Activated CD4-positive, CD25-positive, alpha-beta regulatory T cell treated with anti-CD3 and anti-CD28 coated beads, Interleukin-2, amount 50 U/mL, for 24 hours (primary cell): ENCODE results near the gene ARHGAP23.
A peak's percentile ranks its signal among the peaks of the same experiment; 100 is the strongest.
"Not testable (repeated sequence)": the region's sequence is repeated elsewhere in the genome, so short reads cannot be mapped to it uniquely, and the experiment has no call there.

ENCODE experiments used
- ATAC-seq, 2 donors: fragments of 150-1000 bp; cut with Tn5 transposase; one replicate each; pipeline ENCODE4 v1.10.0; 2021; ENCODE audit warnings: mild to moderate bottlenecking in 1 of 2, moderate library complexity in 1 of 2

ARHGAP23 gene

GRCh38 chr17:38463451-38463858 is 35.2 kb downstream of the ARHGAP23 start:
- peak in 1 of 2 donors; percentile 14 for ATAC-seq

- ATAC-seq, result no peak
These were observed 36.0 kb downstream of the ARHGAP23 start for GRCh38 chr17:38464251-38464722.

GRCh38 chr17:38464723-38465390 is 36.6 kb downstream of the ARHGAP23 start:
- ATAC-seq, result no peak

- ATAC-seq, result no peak
These were observed 37.4 kb downstream of the ARHGAP23 start for GRCh38 chr17:38465391-38466345.

GRCh38 chr17:38466346-38467315 is 38.4 kb downstream of the ARHGAP23 start:
- no peak for ATAC-seq

- ATAC-seq, result no peak
These were observed 39.2 kb downstream of the ARHGAP23 start for GRCh38 chr17:38467491-38467890.

GRCh38 chr17:38469875-38470274 is 41.6 kb downstream of the ARHGAP23 start:
- no peak for ATAC-seq

GRCh38 chr17:38471253-38471652 is 43.0 kb downstream of the ARHGAP23 start:
- not testable (repeated sequence) for ATAC-seq

GRCh38 chr17:38474666-38475065 is 46.4 kb downstream of the ARHGAP23 start:
- ATAC-seq, result not testable (repeated sequence)

GRCh38 chr17:38476549-38476948 is 48.3 kb downstream of the ARHGAP23 start:
- no peak for ATAC-seq

GRCh38 chr17:38477417-38477816 is 49.2 kb downstream of the ARHGAP23 start:
- ATAC-seq, result not testable (repeated sequence)

GRCh38 chr17:38477951-38478350 is 49.7 kb downstream of the ARHGAP23 start:
- not testable (repeated sequence) for ATAC-seq

- ATAC-seq, result not testable (repeated sequence)
These were observed 50.4 kb downstream of the ARHGAP23 start for GRCh38 chr17:38478667-38479066.

GRCh38 chr17:38482039-38482699 is 53.9 kb downstream of the ARHGAP23 start:
- ATAC-seq, result not testable (repeated sequence)

- ATAC-seq, result not testable (repeated sequence)
These were observed 54.4 kb downstream of the ARHGAP23 start for GRCh38 chr17:38482700-38483043.

- ATAC-seq, result peak; percentile 58 to 67
These were observed 56.2 kb downstream of the ARHGAP23 start for GRCh38 chr17:38484242-38485145.

- ATAC-seq, result no peak
These were observed 56.8 kb downstream of the ARHGAP23 start for GRCh38 chr17:38485146-38485468.

- peak; percentile 69 to 70 for ATAC-seq
These were observed 57.5 kb downstream of the ARHGAP23 start for GRCh38 chr17:38485681-38486298.

GRCh38 chr17:38489774-38490173 is 61.5 kb downstream of the ARHGAP23 start:
- not testable (repeated sequence) for ATAC-seq

- ATAC-seq, result not testable (repeated sequence)
These were observed 63.2 kb downstream of the ARHGAP23 start for GRCh38 chr17:38491346-38492066.
